ENCODE data around the gene PPCS.
A peak's percentile ranks its signal among the peaks of the same experiment; 100 is the strongest.

PPCS gene

DNA sequence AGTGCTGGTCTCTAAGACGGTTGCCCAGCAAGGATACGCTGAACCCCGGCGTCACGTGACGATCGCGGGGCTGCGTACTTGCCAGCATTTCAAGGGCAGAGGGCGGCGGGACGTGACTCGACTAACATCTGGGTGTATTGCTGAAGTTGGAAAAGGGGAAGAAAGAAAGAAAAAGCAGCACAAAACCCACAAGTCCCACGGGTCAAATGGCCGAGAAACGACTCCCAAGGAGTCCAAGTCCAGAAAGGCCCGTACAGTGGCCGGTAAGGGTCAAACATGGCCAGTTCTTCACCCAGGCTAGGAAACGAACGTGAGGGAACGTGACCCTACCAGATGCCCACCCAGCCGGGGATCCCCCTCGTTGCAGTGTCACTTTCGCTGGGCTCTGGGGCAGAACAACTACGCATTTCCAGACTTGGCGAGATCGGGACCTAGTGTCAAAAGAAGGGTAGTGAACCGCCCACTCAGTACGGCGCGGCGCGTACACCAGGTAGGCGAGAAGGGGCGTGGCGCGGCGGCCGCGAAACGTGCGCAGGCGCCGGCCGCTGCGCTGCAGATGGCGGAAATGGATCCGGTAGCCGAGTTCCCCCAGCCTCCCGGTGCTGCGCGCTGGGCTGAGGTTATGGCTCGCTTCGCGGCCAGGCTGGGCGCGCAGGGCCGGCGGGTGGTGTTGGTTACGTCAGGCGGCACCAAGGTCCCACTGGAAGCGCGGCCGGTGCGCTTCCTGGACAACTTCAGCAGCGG is at the start of gene PPCS, which contains the start of gene ZMYND12:
Gene PPCS, plus strand, starts transcription at position 534 of the 744 bp plus-strand sequence. Its CDS starts 23 bp downstream, at position 557.
Gene ZMYND12, minus strand, starts transcription at position 13 of the 744 bp plus-strand sequence. CDS start 25 bp downstream, outside the sequence.
- TF ChIP-seq, protein P1, sequence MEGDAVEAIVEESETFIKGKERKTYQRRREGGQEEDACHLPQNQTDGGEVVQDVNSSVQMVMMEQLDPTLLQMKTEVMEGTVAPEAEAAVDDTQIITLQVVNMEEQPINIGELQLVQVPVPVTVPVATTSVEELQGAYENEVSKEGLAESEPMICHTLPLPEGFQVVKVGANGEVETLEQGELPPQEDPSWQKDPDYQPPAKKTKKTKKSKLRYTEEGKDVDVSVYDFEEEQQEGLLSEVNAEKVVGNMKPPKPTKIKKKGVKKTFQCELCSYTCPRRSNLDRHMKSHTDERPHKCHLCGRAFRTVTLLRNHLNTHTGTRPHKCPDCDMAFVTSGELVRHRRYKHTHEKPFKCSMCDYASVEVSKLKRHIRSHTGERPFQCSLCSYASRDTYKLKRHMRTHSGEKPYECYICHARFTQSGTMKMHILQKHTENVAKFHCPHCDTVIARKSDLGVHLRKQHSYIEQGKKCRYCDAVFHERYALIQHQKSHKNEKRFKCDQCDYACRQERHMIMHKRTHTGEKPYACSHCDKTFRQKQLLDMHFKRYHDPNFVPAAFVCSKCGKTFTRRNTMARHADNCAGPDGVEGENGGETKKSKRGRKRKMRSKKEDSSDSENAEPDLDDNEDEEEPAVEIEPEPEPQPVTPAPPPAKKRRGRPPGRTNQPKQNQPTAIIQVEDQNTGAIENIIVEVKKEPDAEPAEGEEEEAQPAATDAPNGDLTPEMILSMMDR (IDR thresholded peaks at IDR 0.05; ENCODE audit: borderline replicate concordance, insufficient read depth, low read depth, low read length): no peak
- peak within 1 kb of the TSS; percentile 95 for H3K4me3 ChIP-seq (ENCODE audit: low read depth, low read length)

DNA sequence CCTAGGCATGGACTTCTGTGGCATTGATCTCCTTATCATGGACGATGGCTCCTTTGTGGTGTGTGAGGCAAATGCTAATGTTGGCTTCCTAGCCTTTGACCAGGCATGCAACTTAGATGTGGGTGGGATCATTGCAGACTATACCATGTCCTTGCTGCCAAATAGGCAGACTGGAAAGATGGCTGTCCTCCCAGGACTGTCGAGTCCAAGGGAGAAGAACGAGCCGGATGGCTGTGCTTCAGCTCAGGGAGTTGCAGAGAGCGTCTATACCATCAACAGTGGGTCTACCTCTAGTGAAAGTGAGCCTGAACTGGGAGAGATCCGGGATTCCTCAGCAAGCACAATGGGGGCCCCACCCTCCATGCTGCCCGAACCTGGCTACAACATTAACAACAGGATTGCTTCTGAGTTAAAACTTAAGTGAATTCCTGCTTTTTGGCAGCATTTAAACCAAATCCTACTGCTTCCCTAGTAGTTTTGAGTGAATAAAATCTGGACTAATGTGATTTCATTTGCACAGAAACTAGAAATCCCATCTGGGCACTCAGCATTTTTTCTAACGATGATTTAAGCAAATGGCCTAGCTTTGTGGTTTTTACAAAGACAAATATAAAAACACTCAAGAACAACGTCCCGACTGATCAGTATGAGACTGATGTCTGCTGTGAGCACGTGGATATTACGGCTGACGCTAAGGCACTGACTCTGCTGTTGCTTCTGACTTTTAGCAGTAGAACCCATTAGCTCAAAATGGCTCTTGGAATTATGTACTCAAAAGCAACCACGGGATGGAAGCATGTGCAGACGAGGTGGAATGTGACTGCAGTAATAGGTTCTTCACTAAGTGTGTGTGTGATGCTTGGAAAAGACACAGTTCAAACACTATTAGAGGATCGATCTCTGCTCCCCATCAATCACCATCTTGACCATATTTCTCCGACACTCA is 41.5 kb upstream of the PPCS start:
- no peak overlapping the region for H3K4me3 ChIP-seq (ENCODE audit: low read depth, low read length)
- TF ChIP-seq, protein P1 (IDR thresholded peaks at IDR 0.05; ENCODE audit: borderline replicate concordance, insufficient read depth, low read depth, low read length): no peak

DNA sequence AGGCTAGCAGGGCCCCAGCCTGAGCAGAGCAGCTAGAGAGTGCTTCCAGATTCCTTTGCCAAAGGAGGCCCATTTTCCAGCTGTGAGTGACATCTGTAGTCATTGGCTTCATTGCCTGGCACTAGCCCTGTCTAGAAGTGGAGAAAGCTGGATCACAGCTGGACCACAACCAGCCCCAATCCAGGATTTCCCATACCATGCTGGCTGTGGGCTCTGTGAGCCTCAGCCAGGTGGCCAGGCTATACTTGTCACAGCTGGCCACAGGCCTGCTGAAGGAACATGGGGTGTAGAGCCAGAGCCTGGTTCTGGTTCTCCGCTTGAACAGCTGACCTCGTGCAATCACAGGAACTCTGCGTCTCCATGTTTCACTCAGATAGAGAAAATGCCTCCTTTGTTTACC is 39.2 kb upstream of the PPCS start:
- no peak overlapping the region for H3K4me3 ChIP-seq (ENCODE audit: low read depth, low read length)
- TF ChIP-seq, protein P1 (IDR thresholded peaks at IDR 0.05; ENCODE audit: borderline replicate concordance, insufficient read depth, low read depth, low read length): no peak

DNA sequence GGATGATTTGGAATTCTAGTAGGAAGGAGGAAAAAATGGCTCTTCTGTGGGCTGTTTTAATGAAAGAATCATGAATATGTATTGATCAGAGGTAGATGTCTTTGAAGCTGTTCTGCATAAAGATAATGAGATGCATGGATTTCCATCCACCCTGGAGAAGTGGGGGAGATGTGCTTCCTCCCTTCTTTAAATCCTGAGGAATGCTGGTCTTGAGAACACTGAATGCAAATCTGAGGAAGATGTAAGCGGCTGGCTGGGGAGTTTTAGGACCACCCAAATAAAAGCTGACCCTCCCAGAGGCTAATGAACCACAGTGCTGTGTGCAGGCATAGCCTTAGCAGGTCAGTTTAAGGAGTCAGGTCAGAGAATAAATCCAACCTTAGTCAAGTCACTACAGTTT is 37.8 kb upstream of the PPCS start:
- TF ChIP-seq, protein P1 (IDR thresholded peaks at IDR 0.05; ENCODE audit: borderline replicate concordance, insufficient read depth, low read depth, low read length): no peak
- no peak overlapping the region for H3K4me3 ChIP-seq (ENCODE audit: low read depth, low read length)

DNA sequence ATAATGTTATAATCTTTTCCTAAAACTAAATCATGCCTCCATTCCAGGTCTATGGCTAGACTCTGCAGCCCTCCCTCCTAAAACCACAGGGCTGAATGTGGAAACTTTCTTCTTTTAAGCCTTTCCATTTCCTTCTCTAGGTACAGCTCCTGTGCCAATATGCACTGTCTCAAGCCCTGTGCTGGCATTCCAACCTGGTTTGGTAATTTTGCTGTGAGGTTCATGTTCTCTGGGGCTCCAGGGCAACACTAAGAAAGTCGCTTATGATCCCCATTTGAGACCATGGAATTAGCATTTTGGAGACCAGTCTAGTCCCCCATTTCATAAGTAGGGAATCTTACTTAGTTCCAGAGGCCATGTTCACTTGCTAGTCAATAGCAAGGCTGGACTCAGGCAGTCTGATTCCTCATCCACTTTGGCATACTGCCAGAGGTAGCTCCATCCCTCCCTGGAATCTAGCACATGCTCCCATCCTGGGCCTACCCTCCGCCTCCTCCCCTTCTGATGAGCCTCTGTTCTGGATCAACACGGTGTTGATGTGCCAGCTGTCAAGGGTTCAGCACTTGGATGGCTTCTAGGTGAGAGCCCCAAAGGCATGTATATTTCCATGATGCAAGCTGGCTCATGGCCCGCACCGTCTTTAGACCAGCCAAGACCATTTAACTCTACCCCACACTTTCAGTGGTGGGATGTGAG is 37.1 kb upstream of the PPCS start:
- TF ChIP-seq, protein P1 (IDR thresholded peaks at IDR 0.05; ENCODE audit: borderline replicate concordance, insufficient read depth, low read depth, low read length): no peak
- H3K4me3 ChIP-seq (ENCODE audit: low read depth, low read length): no peak overlapping the region

DNA sequence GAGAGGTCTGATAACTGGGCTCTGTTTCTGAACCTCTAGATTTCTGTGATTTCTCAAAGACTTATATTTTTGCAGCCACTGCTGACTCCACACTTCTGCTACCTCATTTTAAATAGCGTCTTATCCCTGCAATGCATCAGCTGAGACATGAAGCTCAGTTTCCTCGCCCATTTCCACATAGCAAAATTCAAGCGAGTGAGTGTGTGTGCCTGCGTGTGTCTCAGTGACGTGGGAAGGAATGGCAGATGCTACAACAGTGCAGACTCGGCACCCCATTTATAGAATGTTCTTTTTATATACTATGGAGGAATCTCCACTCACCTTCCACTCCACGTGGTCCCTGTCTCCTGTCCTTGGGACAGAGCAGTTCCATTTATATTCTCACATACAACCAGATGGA is 36.2 kb upstream of the PPCS start:
- H3K4me3 ChIP-seq (ENCODE audit: low read depth, low read length): no peak overlapping the region
- TF ChIP-seq, protein P1 (IDR thresholded peaks at IDR 0.05; ENCODE audit: borderline replicate concordance, insufficient read depth, low read depth, low read length): no peak

Data from GM12875 (cell line).